Erythroblast (primary cell): ENCODE measurements around the gene RTL10.

ENCODE experiments used
- GATA1 ChIP-seq: IDR thresholded peaks from 2 replicates; pipeline ENCODE4 v1.6.1; 2011; ENCODE audit warnings: low read depth, mild to moderate bottlenecking, control low read depth, low read length, moderate library complexity
- POLR2A ChIP-seq: IDR thresholded peaks from 2 replicates; pipeline ENCODE4 v1.6.1; 2011; ENCODE audit warnings: mild to moderate bottlenecking, low read length

DNA sequence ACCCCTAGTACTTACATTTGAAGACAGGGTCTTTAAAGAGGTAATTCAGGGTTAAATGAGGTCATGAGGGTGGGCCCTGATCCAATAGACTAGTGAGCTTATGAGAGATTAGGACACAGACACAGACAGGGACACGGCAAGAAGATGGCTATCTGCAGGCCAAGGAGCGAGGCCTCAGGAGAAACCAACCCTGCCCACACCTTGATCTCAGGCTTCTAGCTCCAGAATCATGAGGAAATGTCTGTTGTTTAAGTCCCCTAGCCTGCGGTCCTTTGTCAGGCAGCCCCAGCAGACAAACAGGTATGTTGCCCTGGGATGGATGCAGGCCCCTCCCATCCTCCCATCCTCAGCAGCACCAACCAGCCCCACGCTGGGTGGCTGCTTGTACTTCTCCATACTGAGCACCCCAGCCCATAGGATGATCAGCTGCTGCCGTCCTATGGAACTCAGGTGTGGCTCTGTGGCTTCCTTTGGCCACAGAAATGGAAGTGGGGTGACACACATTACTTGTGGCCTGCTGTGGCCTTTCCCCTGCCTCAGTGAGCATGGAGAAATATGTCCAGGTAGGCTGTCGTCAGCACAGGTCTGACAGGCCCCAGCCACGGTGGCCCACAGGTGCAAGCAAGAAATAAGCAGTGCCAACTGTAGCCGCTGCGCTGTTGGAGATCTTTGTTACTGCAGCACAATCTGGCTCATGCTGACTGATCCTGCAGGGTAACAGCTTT lies 7.9 kb downstream of the RTL10 start:
- no peak for TF ChIP-seq POLR2A
- no peak for TF ChIP-seq GATA1
